ENCODE results near the gene SCYGR5. TPM values are rescaled to one million over a fixed set of nuclear protein-coding genes. Genes with fewer than 3 reads are reported as not detected.
A peak's percentile ranks its signal among the peaks of the same experiment; 100 is the strongest.

SCYGR5 gene
- total RNA-seq, 1 donor from 2014 or later = not detected

GRCh38 chr2:227653419-227653818, 13.2 kb upstream of the SCYGR5 start:
- TF ChIP-seq CTCF (IDR thresholded peaks at IDR 0.05; ENCODE audit: insufficient read depth, low read length, poor library complexity, severe bottlenecking) = no peak
- Histone ChIP-seq H3K4me3 (ENCODE audit: low read depth, low read length) (no peak overlapping the region), H3K27me3 (ENCODE audit: control insufficient read depth, insufficient read depth, low read length) (no peaks in the 10 kb centered on the region), H3K36me3 (ENCODE audit: control insufficient read depth, insufficient read depth, low read length) (no peaks in the 10 kb centered on the region)
- DNase-seq (ENCODE audit: low read depth) = no peak

GRCh38 chr2:227654426-227654825, 12.2 kb upstream of the SCYGR5 start:
- H3K36me3 ChIP-seq (ENCODE audit: control insufficient read depth, insufficient read depth, low read length) = no peaks in the 10 kb centered on the region
- no peaks in the 10 kb centered on the region for H3K27me3 ChIP-seq (ENCODE audit: control insufficient read depth, insufficient read depth, low read length)
- H3K4me3 ChIP-seq (ENCODE audit: low read depth, low read length) = no peak overlapping the region
- no peak for DNase-seq (ENCODE audit: low read depth)
- no peak for TF ChIP-seq CTCF (IDR thresholded peaks at IDR 0.05; ENCODE audit: insufficient read depth, low read length, poor library complexity, severe bottlenecking)

GRCh38 chr2:227655454-227655853, 11.2 kb upstream of the SCYGR5 start:
- peak; percentile 79 for DNase-seq (ENCODE audit: low read depth)
- H3K36me3 ChIP-seq (ENCODE audit: control insufficient read depth, insufficient read depth, low read length) = no peaks in the 10 kb centered on the region
- no peak for TF ChIP-seq CTCF (IDR thresholded peaks at IDR 0.05; ENCODE audit: insufficient read depth, low read length, poor library complexity, severe bottlenecking)
- no peaks in the 10 kb centered on the region for H3K27me3 ChIP-seq (ENCODE audit: control insufficient read depth, insufficient read depth, low read length)
- H3K4me3 ChIP-seq (ENCODE audit: low read depth, low read length) = no peak overlapping the region

- TF ChIP-seq CTCF (IDR thresholded peaks at IDR 0.05; ENCODE audit: insufficient read depth, low read length, poor library complexity, severe bottlenecking) = no peak
- Histone ChIP-seq H3K4me3 (ENCODE audit: low read depth, low read length) (no peak overlapping the region), H3K27me3 (ENCODE audit: control insufficient read depth, insufficient read depth, low read length) (no peaks in the 10 kb centered on the region), H3K36me3 (ENCODE audit: control insufficient read depth, insufficient read depth, low read length) (no peaks in the 10 kb centered on the region)
- no peak for DNase-seq (ENCODE audit: low read depth)
Observed at GRCh38 chr2:227657199-227657845, 9.3 kb upstream of the SCYGR5 start.

GRCh38 chr2:227661025-227661649, 5.5 kb upstream of the SCYGR5 start:
- Histone ChIP-seq H3K27me3 (ENCODE audit: control insufficient read depth, insufficient read depth, low read length) (no peaks in the 10 kb centered on the region), H3K36me3 (ENCODE audit: control insufficient read depth, insufficient read depth, low read length) (no peaks in the 10 kb centered on the region), H3K4me3 (ENCODE audit: low read depth, low read length) (no peak overlapping the region)
- no peak for TF ChIP-seq CTCF (IDR thresholded peaks at IDR 0.05; ENCODE audit: insufficient read depth, low read length, poor library complexity, severe bottlenecking)
- no peak for DNase-seq (ENCODE audit: low read depth)

GRCh38 chr2:227661827-227662226, 4.8 kb upstream of the SCYGR5 start:
- H3K36me3 ChIP-seq (ENCODE audit: control insufficient read depth, insufficient read depth, low read length) = no peaks in the 10 kb centered on the region

More at GRCh38 chr2:227661827-227662226, 4.8 kb upstream of the SCYGR5 start:
- H3K27me3 ChIP-seq (ENCODE audit: control insufficient read depth, insufficient read depth, low read length) = no peaks in the 10 kb centered on the region
- H3K4me3 ChIP-seq (ENCODE audit: low read depth, low read length) = no peak overlapping the region
- no peak for TF ChIP-seq CTCF (IDR thresholded peaks at IDR 0.05; ENCODE audit: insufficient read depth, low read length, poor library complexity, severe bottlenecking)
- DNase-seq (ENCODE audit: low read depth) = no peak
